ENCODE data around the gene APCDD1.

The APCDD1 gene

GRCh38 chr18:10474309-10474708 lies 19.9 kb downstream of the APCDD1 start:
- no peak for ATAC-seq
- TF ChIP-seq RARB (CRISPR knock-in tag; IDR thresholded peaks at IDR 0.05) (no peak), CSRNP3 (CRISPR knock-in tag; IDR thresholded peaks at IDR 0.05) (no peak), ARNTL (CRISPR knock-in tag; IDR thresholded peaks at IDR 0.05; ENCODE audit: borderline replicate concordance, low read depth) (no peak), CSDC2 (CRISPR knock-in tag; IDR thresholded peaks at IDR 0.05) (no peak), TCF4 (CRISPR knock-in tag; IDR thresholded peaks at IDR 0.05; ENCODE audit: borderline replicate concordance) (no peak), OSR1 (CRISPR knock-in tag; IDR thresholded peaks at IDR 0.05) (no peak), ZNF8 (CRISPR knock-in tag; IDR thresholded peaks at IDR 0.05) (no peak), POU6F1 (CRISPR knock-in tag; IDR thresholded peaks at IDR 0.05; ENCODE audit: borderline replicate concordance, low read depth) (no peak), ZNF70 (CRISPR knock-in tag; IDR thresholded peaks at IDR 0.05) (no peak), ZFP3 (CRISPR knock-in tag; IDR thresholded peaks at IDR 0.05) (no peak)
- TF ChIP-seq, protein P1, sequence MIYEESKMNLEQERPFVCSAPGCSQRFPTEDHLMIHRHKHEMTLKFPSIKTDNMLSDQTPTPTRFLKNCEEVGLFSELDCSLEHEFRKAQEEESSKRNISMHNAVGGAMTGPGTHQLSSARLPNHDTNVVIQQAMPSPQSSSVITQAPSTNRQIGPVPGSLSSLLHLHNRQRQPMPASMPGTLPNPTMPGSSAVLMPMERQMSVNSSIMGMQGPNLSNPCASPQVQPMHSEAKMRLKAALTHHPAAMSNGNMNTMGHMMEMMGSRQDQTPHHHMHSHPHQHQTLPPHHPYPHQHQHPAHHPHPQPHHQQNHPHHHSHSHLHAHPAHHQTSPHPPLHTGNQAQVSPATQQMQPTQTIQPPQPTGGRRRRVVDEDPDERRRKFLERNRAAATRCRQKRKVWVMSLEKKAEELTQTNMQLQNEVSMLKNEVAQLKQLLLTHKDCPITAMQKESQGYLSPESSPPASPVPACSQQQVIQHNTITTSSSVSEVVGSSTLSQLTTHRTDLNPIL (CRISPR knock-in tag; IDR thresholded peaks at IDR 0.05; ENCODE audit: low read depth): no peak

DNA sequence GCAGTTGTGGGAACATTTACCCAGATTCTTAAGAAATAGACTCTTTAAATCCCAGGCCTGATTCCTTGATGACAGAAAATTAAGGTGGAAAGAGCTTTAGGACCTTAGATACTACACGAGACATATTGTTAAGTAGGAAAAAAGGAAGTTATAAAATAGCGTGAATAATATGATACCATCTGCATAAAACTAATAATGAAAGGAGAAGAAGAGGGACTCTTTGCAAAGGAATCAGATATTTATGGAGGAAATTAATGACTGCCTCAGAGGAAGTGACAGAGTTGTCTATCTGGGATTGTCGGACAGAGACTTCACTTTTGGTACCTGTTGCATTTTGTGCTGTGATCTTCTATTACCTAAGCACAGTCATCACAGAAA lies 20.8 kb downstream of the APCDD1 start:
- no peak for ATAC-seq
- TF ChIP-seq ESRRG (CRISPR knock-in tag; IDR thresholded peaks at IDR 0.05) (no peak), ZNF70 (CRISPR knock-in tag; IDR thresholded peaks at IDR 0.05) (no peak), GLIS3 (CRISPR knock-in tag; IDR thresholded peaks at IDR 0.05) (no peak), ZNF8 (CRISPR knock-in tag; IDR thresholded peaks at IDR 0.05) (no peak), SNAI2 (CRISPR knock-in tag; IDR thresholded peaks at IDR 0.05) (no peak)

DNA sequence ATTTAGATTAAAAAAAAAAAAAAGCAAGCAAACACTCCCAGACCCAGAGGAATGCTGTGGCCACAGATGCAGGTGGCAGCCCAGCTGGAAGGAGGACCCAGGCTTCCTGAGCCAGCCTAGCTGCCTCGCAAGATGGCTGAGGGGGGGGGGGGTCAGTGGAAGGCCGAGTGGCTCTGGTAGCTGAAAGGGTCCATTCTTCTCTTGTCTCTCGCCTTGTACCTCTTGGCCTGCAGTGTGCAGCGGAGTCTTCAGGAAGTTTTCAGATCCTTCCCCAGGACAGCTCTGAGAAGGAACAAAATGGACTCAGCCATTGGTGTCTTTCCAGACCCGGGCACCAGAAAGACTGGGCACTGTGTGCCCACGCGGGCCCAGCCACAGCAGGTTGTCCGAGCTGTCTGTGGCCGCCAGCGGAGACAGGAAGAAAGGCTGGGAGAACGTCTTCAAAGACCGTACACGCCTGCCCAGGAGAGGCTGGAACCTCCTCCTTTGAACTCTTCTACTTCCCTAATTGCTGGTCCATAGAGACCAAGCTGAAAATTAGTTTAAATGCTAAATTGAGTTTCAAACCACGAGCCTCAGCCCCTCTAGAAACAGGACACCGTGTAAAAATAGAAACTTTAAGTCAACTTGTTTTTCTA lies 21.3 kb downstream of the APCDD1 start:
- peak; percentile 23; the same call in 2 of the 3 replicates for ATAC-seq
- TF ChIP-seq ZFP30 (CRISPR knock-in tag; IDR thresholded peaks at IDR 0.05): no peak

DNA sequence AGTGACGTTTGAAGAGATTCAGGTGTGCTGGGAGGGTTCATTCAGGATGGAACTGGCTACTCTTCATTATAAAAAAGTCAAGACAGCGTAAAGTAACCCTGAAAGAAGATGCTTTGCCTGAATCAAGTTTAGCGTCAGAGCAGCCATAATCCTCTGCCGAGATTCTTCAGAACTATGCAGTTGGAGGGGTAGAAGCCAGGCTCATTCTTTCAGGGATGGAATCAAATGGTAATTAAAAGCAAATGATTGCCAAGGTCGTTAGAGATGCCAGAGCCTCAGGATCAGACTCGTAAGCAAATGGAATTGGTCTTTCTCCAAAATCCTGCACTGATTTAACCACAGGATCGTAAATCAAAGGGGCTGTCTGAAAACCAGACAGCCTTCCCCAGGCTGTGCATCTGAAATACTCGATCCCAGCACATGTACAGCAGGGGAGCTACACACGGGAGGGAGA lies 21.9 kb downstream of the APCDD1 start:
- TF ChIP-seq, protein P2, sequence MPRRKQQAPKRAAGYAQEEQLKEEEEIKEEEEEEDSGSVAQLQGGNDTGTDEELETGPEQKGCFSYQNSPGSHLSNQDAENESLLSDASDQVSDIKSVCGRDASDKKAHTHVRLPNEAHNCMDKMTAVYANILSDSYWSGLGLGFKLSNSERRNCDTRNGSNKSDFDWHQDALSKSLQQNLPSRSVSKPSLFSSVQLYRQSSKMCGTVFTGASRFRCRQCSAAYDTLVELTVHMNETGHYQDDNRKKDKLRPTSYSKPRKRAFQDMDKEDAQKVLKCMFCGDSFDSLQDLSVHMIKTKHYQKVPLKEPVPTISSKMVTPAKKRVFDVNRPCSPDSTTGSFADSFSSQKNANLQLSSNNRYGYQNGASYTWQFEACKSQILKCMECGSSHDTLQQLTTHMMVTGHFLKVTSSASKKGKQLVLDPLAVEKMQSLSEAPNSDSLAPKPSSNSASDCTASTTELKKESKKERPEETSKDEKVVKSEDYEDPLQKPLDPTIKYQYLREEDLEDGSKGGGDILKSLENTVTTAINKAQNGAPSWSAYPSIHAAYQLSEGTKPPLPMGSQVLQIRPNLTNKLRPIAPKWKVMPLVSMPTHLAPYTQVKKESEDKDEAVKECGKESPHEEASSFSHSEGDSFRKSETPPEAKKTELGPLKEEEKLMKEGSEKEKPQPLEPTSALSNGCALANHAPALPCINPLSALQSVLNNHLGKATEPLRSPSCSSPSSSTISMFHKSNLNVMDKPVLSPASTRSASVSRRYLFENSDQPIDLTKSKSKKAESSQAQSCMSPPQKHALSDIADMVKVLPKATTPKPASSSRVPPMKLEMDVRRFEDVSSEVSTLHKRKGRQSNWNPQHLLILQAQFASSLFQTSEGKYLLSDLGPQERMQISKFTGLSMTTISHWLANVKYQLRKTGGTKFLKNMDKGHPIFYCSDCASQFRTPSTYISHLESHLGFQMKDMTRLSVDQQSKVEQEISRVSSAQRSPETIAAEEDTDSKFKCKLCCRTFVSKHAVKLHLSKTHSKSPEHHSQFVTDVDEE (CRISPR knock-in tag; IDR thresholded peaks at IDR 0.05): no peak
- peak; percentile 75 for ATAC-seq

DNA sequence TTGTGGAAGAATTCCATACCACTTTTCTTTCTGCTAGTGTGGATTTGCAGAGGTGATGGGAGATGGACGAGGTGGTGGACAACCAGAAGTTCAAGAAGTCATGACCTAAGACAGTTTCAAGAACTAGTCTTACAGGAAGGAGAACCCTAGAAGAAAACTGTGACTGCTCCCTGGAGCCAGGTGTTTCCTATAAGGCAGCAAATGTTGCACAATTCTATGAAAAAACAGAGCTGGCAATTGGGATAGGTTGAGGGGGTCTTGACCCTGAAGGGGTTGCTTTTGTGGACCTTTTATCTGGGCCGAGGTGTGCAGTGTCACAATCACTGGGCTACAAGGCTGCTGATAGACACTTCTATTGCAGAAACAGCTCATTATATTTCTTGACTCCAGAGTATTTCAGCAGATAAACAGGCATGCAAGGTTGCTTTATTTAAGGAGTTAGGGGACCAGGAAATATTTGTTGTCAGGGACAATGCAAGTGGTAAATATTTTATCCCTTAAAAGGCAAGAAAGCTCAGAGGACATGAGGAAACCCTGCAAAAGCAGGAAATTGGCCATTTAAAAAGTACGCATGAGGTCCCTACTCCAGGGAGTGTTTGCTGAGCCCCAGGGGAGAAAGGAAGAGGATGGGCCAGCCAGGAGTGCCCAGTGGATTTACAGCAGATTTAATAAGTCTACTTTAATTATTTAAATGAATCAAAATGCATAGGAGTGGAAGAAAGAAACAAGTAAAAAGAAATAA lies 22.9 kb downstream of the APCDD1 start:
- ATAC-seq: no peak
- no peak for TF ChIP-seq CSDC2 (CRISPR knock-in tag; IDR thresholded peaks at IDR 0.05)
- TF ChIP-seq RARB (CRISPR knock-in tag; IDR thresholded peaks at IDR 0.05): no peak
- no peak for TF ChIP-seq ZNF8 (CRISPR knock-in tag; IDR thresholded peaks at IDR 0.05)
- TF ChIP-seq PPARA (CRISPR knock-in tag; IDR thresholded peaks at IDR 0.05; ENCODE audit: borderline replicate concordance): no peak
- TF ChIP-seq, protein P1 (CRISPR knock-in tag; IDR thresholded peaks at IDR 0.05; ENCODE audit: low read depth): no peak
- TF ChIP-seq ESRRG (CRISPR knock-in tag; IDR thresholded peaks at IDR 0.05): no peak
- TF ChIP-seq BACH2 (CRISPR knock-in tag; IDR thresholded peaks at IDR 0.05; ENCODE audit: borderline replicate concordance): no peak
- no peak for TF ChIP-seq SNAI2 (CRISPR knock-in tag; IDR thresholded peaks at IDR 0.05)
- TF ChIP-seq ARNTL (CRISPR knock-in tag; IDR thresholded peaks at IDR 0.05; ENCODE audit: borderline replicate concordance, low read depth): no peak
- no peak for TF ChIP-seq TCF4 (CRISPR knock-in tag; IDR thresholded peaks at IDR 0.05; ENCODE audit: borderline replicate concordance)
- no peak for TF ChIP-seq ZFP3 (CRISPR knock-in tag; IDR thresholded peaks at IDR 0.05)
- TF ChIP-seq POU6F1 (CRISPR knock-in tag; IDR thresholded peaks at IDR 0.05; ENCODE audit: borderline replicate concordance, low read depth): no peak
- TF ChIP-seq ZNF565 (CRISPR knock-in tag; conservative IDR thresholded peaks at IDR 0.05; ENCODE audit: low read depth): no peak
- no peak for TF ChIP-seq OSR1 (CRISPR knock-in tag; IDR thresholded peaks at IDR 0.05)
- no peak for TF ChIP-seq GLIS3 (CRISPR knock-in tag; IDR thresholded peaks at IDR 0.05)
- no peak for TF ChIP-seq CSRNP3 (CRISPR knock-in tag; IDR thresholded peaks at IDR 0.05)
- TF ChIP-seq ZNF70 (CRISPR knock-in tag; IDR thresholded peaks at IDR 0.05): no peak

All from SK-N-SH treated with all-trans-retinoic acid at 6 μM for 48 hours (cell line).